Activated CD4-positive, alpha-beta T cell treated with anti-CD3 and anti-CD28 coated beads for 24 hours (primary cell): ENCODE results near the gene SEMA4C.
A peak's percentile ranks its signal among the peaks of the same experiment; 100 is the strongest.

Experiments used
- DNase-seq, 2 donors: peaks; one replicate each; pipeline ENCODE4 v3.0.0-alpha.2; 2020; ENCODE audit warnings: low read depth in 2 of 2

The SEMA4C gene

GRCh38 chr2:96843538-96844268 is 26.2 kb downstream of the SEMA4C start, which contains the start of gene ANKRD23:
Gene ANKRD23, minus strand, starts transcription at chr2:96844021. Its CDS starts 29 bp downstream, at chr2:96843992.
- no peak for DNase-seq

- no peak for DNase-seq
These were observed 27.3 kb downstream of the SEMA4C start for GRCh38 chr2:96842600-96842999.

GRCh38 chr2:96841701-96842495 is 28.0 kb downstream of the SEMA4C start:
- no peak for DNase-seq

GRCh38 chr2:96839875-96840850 is 29.7 kb downstream of the SEMA4C start:
- no peak for DNase-seq

GRCh38 chr2:96839293-96839874 is 30.5 kb downstream of the SEMA4C start:
- peak; percentile 64 to 79 for DNase-seq

- DNase-seq: no peak
These were observed 31.3 kb downstream of the SEMA4C start for GRCh38 chr2:96838345-96839292.

- DNase-seq: no peak
These were observed 32.3 kb downstream of the SEMA4C start for GRCh38 chr2:96837575-96837974.

GRCh38 chr2:96835830-96836229 is 34.0 kb downstream of the SEMA4C start:
- no peak for DNase-seq

- no peak for DNase-seq
These were observed 36.9 kb downstream of the SEMA4C start for GRCh38 chr2:96832754-96833507.

- DNase-seq: no peak
These were observed 37.5 kb downstream of the SEMA4C start for GRCh38 chr2:96832408-96832753.

GRCh38 chr2:96831679-96832078 is 38.2 kb downstream of the SEMA4C start:
- no peak for DNase-seq

- DNase-seq: no peak
These were observed 39.8 kb downstream of the SEMA4C start for GRCh38 chr2:96830044-96830562.

- no peak for DNase-seq
These were observed 41.0 kb downstream of the SEMA4C start for GRCh38 chr2:96828874-96829273.

GRCh38 chr2:96828436-96828835 is 41.4 kb downstream of the SEMA4C start:
- no peak for DNase-seq

GRCh38 chr2:96826546-96827278 is 43.2 kb downstream of the SEMA4C start:
- no peak for DNase-seq

- DNase-seq: no peak
These were observed 44.8 kb downstream of the SEMA4C start for GRCh38 chr2:96825057-96825456.

- DNase-seq: no peak
These were observed 45.6 kb downstream of the SEMA4C start for GRCh38 chr2:96824079-96824870.

GRCh38 chr2:96823198-96823597 is 46.7 kb downstream of the SEMA4C start:
- no peak for DNase-seq
